GM18519 (cell line): ENCODE measurements around the gene ZBTB7A.

Experiments used
- ATAC-seq: cut with Tn5 transposase; IDR thresholded peaks from one replicate; pipeline ENCODE4 v1.9.1; 2021; ENCODE audit warnings: mild to moderate bottlenecking, moderate library complexity; ENCODE audit not compliant: unreplicated experiment, low FRiP score

The ZBTB7A gene

DNA sequence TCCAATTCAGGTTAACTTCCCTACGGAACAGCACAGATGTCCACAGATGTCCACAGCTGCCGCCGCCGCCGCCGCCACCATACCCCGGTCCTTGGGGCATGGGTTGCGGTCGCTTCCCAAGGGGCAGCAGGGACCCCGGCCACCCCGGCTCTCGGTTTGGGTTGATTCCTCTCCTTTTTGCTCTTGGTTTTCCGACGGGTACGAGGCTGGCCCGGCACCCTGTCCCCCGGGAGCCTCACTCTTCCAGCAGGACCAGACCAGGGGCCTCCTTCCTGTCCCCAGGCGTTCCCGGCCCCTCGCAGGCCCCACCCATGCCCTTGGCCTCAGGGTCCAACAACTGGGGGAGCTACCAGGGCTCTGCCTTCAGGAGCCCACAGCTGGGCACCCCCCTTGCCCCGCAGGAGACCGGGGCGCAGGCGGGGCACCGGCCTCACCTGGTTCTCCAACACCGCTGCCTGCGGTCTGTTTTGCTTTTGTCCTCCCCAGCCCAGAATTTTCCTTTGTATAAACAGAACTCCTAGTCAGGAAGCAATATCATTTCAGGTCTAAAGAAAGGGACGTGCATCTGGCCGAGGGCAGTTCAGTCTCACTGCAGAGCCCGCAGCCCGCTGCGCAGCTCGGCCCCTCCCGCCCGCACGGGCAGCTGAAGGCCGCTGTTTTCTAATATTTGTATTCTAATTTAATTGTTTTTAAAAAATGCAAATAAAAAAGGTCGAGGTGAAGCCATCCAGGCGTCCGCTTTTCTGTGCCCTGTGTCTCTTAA lies 27.9 kb downstream of the ZBTB7A start:
- no peak for ATAC-seq

DNA sequence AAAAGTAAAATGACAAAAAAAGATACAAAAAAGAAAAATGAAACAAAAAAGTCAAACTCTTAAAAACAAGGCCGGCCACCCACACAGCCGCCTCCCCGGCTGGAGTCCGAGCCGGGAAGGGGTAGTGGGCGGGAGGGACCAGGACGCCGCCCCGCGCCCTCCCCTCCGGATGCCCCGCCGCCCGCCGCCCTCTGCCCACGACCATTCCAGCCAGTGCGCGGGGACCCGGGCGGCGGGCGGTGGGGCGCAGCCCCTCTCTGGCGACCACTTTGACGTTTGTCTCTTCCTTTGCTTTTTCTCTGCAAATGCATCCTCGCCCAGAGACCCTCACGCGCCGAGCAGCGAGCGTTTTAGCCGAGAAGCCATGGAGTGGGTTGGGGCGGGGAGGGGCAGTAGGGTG lies 28.6 kb downstream of the ZBTB7A start:
- no peak for ATAC-seq

- no peak for ATAC-seq
Measured at GRCh38 chr19:4037301-4037949, 29.3 kb downstream of the ZBTB7A start.

- no peak for ATAC-seq
Measured at GRCh38 chr19:4036576-4037300, 30.0 kb downstream of the ZBTB7A start.

- ATAC-seq: no peak
Measured at GRCh38 chr19:4035582-4035981, 31.1 kb downstream of the ZBTB7A start.

DNA sequence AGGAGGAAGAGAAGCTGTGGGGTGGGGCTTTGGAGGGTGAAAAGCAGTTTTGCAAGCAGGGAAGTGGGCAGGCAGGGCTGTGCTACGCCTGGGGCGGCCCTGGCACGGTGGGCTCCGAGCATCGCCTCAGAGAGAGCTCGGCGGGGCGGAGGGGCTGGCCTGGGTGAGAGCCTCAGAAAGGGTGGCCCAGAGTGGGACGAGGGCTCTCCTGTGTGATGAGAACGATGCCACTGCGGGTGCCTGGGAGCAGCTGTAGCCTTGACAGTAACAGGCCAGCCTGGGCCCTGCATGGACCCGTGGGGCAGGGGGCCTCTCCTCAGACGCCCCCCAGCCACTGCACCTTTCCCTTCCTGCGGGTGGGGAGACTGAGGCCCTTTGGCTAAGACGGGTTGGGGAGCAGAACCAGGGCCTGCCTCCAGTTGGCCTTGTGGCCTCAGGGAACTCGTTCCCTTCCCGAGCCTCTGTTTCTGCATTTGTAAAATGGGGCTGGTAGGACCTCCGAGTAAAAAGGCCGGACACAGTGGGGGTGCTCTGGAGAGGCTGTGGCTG lies 31.6 kb downstream of the ZBTB7A start:
- no peak for ATAC-seq

- no peak for ATAC-seq
Measured at GRCh38 chr19:4034048-4035017, 32.4 kb downstream of the ZBTB7A start.

DNA sequence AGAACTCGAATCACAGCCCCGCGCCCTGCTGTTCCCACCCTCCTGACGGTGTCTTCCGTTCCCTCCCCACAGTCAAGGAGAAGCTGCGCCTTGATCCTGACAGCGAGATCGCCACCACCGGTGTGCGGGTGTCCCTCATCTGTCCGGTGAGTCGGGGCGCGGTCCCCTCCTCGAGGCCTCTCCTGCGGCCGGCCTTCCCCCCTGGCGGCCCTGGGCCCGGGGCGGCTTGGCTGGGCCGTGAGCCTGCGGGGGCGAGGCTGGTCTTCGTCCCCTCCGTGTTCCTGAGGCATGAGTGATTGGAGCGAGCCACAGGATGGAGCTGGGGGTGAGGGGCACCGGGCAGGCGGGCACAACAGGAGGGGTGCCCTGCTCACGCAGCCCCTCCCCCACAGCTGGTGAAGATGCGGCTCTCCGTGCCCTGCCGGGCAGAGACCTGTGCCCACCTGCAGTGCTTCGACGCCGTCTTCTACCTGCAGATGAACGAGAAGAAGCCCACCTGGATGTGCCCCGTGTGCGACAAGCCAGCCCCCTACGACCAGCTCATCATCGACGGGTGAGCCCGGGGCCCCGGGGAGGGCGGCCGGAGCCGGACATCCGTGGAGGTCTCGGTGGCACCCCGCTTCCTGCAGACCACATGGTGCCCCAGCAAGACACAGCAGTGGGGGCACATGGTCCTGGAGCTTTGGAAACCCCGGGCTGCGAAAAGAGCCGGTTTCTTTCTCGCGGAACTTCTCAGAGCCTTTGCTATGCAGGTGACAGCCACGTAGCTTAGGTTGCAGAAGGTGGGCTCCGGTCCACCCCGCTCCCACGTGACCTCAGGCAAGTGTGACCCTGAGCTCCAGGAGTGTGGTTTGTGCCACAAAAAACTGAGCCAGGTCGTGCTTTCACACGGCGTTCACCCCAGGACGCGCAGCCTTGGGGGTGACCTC lies 33.4 kb downstream of the ZBTB7A start:
- ATAC-seq: no peak

GRCh38 chr19:4032436-4032835 lies 34.3 kb downstream of the ZBTB7A start:
- ATAC-seq: no peak

DNA sequence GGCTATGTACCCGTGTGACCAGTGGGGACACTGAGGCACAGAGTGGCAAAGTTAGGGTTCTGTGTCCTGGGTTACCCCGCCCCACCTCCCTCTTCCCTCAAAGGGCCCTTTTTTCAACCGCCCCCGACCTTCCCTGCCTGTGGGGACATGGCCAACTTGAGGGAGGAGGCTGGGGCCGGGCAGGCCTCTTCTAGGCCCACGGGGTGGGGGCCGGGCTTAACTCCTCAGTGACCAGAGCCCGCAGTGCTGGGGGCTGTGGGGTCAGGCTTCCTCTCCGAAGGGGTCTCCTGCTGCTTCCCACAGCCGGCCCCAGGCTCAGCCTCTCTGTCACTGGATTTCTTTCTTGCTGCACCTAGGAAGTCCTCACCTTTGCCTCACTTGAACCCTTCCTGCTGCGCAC lies 35.3 kb downstream of the ZBTB7A start:
- ATAC-seq: no peak

GRCh38 chr19:4030981-4031380 lies 35.7 kb downstream of the ZBTB7A start:
- ATAC-seq: no peak

DNA sequence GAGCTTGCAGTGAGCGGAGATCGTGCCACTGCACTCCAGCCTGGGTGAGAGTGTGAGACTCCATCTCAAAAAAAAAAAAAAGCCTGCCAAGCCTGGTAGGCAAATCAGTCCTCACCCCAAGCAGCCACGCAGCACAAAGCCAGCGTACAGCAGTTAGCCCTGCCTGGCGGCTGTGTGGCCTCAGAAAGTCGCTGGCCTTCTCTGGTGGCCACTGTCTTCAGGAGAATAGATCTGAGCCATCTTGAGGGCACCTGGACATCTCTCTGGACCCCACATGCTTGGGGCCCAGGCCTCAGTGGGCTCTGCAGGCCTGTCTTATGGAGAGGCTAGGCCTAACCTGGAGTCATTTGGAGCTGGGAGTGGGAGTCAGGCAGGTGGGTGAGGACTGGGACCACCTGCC lies 36.1 kb downstream of the ZBTB7A start:
- no peak for ATAC-seq

DNA sequence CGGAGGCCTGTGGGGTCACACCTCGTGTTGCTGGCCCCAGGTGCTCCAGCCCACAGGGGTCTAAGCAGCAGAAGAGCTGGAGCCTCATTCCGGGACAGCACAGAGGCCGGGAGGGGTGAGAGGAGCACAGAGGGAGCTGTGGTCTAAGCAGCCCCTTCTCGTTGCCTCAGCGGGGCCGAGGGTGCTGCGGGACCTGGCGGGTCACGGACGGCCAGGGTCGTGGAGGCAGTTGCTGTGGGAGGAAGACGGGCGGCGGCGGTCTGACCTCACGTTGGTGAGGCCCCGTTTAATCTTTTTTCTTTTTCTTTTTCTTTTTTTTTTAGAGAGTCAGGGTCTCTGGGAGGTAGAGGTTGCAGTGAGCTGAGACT lies 37.5 kb downstream of the ZBTB7A start:
- no peak for ATAC-seq

- no peak for ATAC-seq
Measured at GRCh38 chr19:4028334-4029246, 38.1 kb downstream of the ZBTB7A start.

- ATAC-seq: no peak
Measured at GRCh38 chr19:4027146-4027545, 39.6 kb downstream of the ZBTB7A start.

DNA sequence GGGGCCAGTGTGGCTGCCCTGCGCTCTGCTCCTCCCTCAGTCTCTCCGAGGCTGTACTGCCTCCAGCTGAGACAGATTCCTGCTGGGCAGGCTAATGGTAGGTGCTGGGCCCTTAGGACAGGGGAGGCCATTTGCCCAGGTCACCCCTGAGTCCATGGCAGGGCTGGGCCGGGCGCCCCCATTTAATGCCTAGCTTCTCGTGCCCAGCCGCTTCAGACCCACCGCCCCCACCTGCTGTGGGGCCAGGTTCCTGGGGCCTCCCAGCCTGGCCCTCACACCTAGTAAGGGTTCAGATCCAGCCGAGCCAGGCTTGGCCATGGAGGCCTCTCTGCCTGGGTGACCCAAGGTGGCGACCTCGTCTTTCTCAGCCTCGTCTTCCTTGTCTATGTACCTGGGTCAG lies 41.4 kb downstream of the ZBTB7A start:
- no peak for ATAC-seq

GRCh38 chr19:4023600-4024398 lies 42.9 kb downstream of the ZBTB7A start:
- no peak for ATAC-seq
